Pancreas (tissue), 10 donors: ENCODE results near the gene GPC3. TPM values are rescaled to one million over a fixed set of nuclear protein-coding genes. Genes with fewer than 3 reads are reported as not detected.

ENCODE experiments used
- ATAC-seq, 4 donors: fragments of 200-7000 bp; cut with Tn5 transposase; one replicate each; pipeline versions ENCODE4 v1.8.0 to v1.9.1; 2020; ENCODE audit warnings: mild to moderate bottlenecking in 4 of 4, moderate library complexity in 4 of 4
- DNase-seq, 6 donors: peaks; one replicate each; pipeline ENCODE4 v3.0.0-alpha.2; 2020
- FAIRE-seq: peaks from 2 replicates; lab custom pipeline; 2012; peaks lifted over from hg19 to GRCh38; lab: Jason Lieb, UNC
- H3K27ac ChIP-seq, 4 donors: fragments of 200-600 bp; sonication (generic); 1 replicate in 3 of 4; 2 replicates in 1 of 4; pipeline versions ENCODE4 v1.5.0 to v1.8.0; 2020
- H3K27me3 ChIP-seq, 4 donors: fragments of 200-600 bp; one replicate each; pipeline ENCODE4 v1.8.0; 2021
- H3K36me3 ChIP-seq, 3 donors: fragments of 200-600 bp; sonication (generic) in 1 of 3; one replicate each; pipeline versions ENCODE4 v1.5.0 to v1.8.0; 2020 to 2021
- H3K4me1 ChIP-seq, 3 donors: fragments of 200-600 bp; one replicate each; pipeline ENCODE4 v1.8.0; 2021
- H3K4me3 ChIP-seq, 4 donors: fragments of 200-600 bp; sonication (generic) in 2 of 4; one replicate each; pipeline versions ENCODE4 v1.5.0 to v1.8.0; 2020 to 2021
- H3K9me3 ChIP-seq, 4 donors: fragments of 200-600 bp; one replicate each; pipeline ENCODE4 v1.8.0; 2021
- CTCF ChIP-seq, 4 donors: fragments of 200-600 bp; sonication (generic) in 3 of 4; IDR thresholded peaks; one replicate each; pipeline versions ENCODE4 v1.5.0 to v1.8.0; 2021; ENCODE audit warnings: antibody characterized with exemption in 4 of 4
- WGBS, 2 donors: extraction: QIAGEN DNeasy Blood & Tissue Kit; methylation state at CpG; one replicate each; pipeline ENCODE4 v1.1.7; 2013; 5-methylcytosine and 5-hydroxymethylcytosine counted together
- intact Hi-C, 3 donors: fragments of 100-400 bp; cut with DNase I; formaldehyde crosslinking; loops; one replicate each; pipeline versions ENCODE4 v1.11.1 to v1.14.2; 2022
- polyA plus RNA-seq, 2 donors: library from polyadenylated mRNA; stranded (reverse); fragments of 200-250 nt; gene quantifications; one replicate each; pipeline ENCODE4 v1.2.3, GENCODE V29; 2013
- total RNA-seq, 6 donors: library from RNA; stranded (reverse); fragmentation: NEBNext Ultra II Directional in 4 of 6; extraction: Animal tissue kit (Norgen Biotek cat#: 25700) in 4 of 6; gene quantifications; one replicate each; pipeline versions ENCODE4 v1.2.1 to v1.2.4, GENCODE V29; 2021 to 2023
- donor health status: healthy with polysubstance abuse.
- donor health status: DM: no; HTN: no; CAD: no; lungs with moderate emphysema.
- donor health status: DM: no; HTN: no; CAD: no.
- donor health status: control.
- donor health status: control.
- donor health status: Bipolar disorder and iron deficiency.
- donor health status: DM: yes; HTN: yes; CAD: no.
- donor health status: DM: no; HTN: no; CAD: no.
- donor health status: DM: no; HTN: no; CAD: no.
- donor health status: DM: yes; HTN: yes; CAD: no.

Gene GPC3
- total and polyA plus RNA-seq, 8 donors, result 0.95 to 18.6 (median 2.7) TPM

GRCh38 chrX:133747196-133747595 lies 238.2 kb downstream of the GPC3 start:
- H3K27me3 ChIP-seq, result no peaks in the 10 kb centered on the region
- intact Hi-C loops, result no loop called here
- H3K36me3 ChIP-seq, result no peaks in the 10 kb centered on the region
- H3K27ac ChIP-seq, result no peak overlapping the region
- no peaks in the 10 kb centered on the region for H3K9me3 ChIP-seq
- H3K4me1 ChIP-seq, result no peaks in the 10 kb centered on the region
- ATAC-seq (no peak), DNase-seq (no peak), FAIRE-seq (no peak)
- no peak for TF ChIP-seq CTCF (IDR thresholded peaks at IDR 0.05)
- no peak overlapping the region for H3K4me3 ChIP-seq
- WGBS, 2 donors, result 43 to 65% methylated on average over 2 of the region's 2 CpGs

GRCh38 chrX:133746593-133746992 lies 238.8 kb downstream of the GPC3 start:
- no peak for ATAC-seq
- intact Hi-C loops, result no loop called here
- no peak overlapping the region for H3K27ac ChIP-seq
- no peaks in the 10 kb centered on the region for H3K36me3 ChIP-seq
- H3K4me1 ChIP-seq, result no peaks in the 10 kb centered on the region
- no peaks in the 10 kb centered on the region for H3K9me3 ChIP-seq
- no peak for TF ChIP-seq CTCF (IDR thresholded peaks at IDR 0.05)
- WGBS, 2 donors, result 31 to 35% methylated on average over 1 of the region's 1 CpG
- no peak overlapping the region for H3K4me3 ChIP-seq
- DNase-seq, result no peak
- no peaks in the 10 kb centered on the region for H3K27me3 ChIP-seq
- FAIRE-seq, result no peak

GRCh38 chrX:133745349-133745748 lies 240.0 kb downstream of the GPC3 start:
- H3K9me3 ChIP-seq, result no peaks in the 10 kb centered on the region
- intact Hi-C loops, result no loop called here
- no peak overlapping the region for H3K4me3 ChIP-seq
- H3K27me3 ChIP-seq, result no peaks in the 10 kb centered on the region
- TF ChIP-seq CTCF (IDR thresholded peaks at IDR 0.05), result no peak
- no peak for DNase-seq
- no peaks in the 10 kb centered on the region for H3K4me1 ChIP-seq
- no peak for ATAC-seq
- no peak overlapping the region for H3K27ac ChIP-seq
- no peak for FAIRE-seq
- H3K36me3 ChIP-seq, result no peaks in the 10 kb centered on the region

- Histone ChIP-seq H3K36me3 (no peaks in the 10 kb centered on the region), H3K9me3 (no peaks in the 10 kb centered on the region), H3K27ac (no peak overlapping the region), H3K4me1 (no peaks in the 10 kb centered on the region), H3K4me3 (no peak overlapping the region), H3K27me3 (no peaks in the 10 kb centered on the region)
- ATAC-seq, result no peak
- FAIRE-seq, result no peak
- intact Hi-C loops, result no loop called here
- no peak for DNase-seq
- WGBS, 2 donors, result 58 to 65% methylated on average over 3 of the region's 3 CpGs
- TF ChIP-seq CTCF (IDR thresholded peaks at IDR 0.05), result no peak
Observed at GRCh38 chrX:133742602-133743305, 242.6 kb downstream of the GPC3 start.

- no peak overlapping the region for H3K4me3 ChIP-seq
- intact Hi-C loops, result no loop called here
- ATAC-seq (no peak), FAIRE-seq (no peak), DNase-seq (no peak)
- no peaks in the 10 kb centered on the region for H3K27me3 ChIP-seq
- no peaks in the 10 kb centered on the region for H3K9me3 ChIP-seq
- H3K4me1 ChIP-seq, result no peaks in the 10 kb centered on the region
- no peak overlapping the region for H3K27ac ChIP-seq
- TF ChIP-seq CTCF (IDR thresholded peaks at IDR 0.05), result no peak
- H3K36me3 ChIP-seq, result no peaks in the 10 kb centered on the region
- WGBS, 2 donors, result 71 to 86% methylated on average over 2 of the region's 2 CpGs
Observed at GRCh38 chrX:133741303-133741702, 244.1 kb downstream of the GPC3 start.
